HepG2 (cell line): ENCODE data around the gene VPS26B. TPM values are rescaled to one million over a fixed set of nuclear protein-coding genes. Genes with fewer than 3 reads are reported as not detected.
A peak's percentile ranks its signal among the peaks of the same experiment; 100 is the strongest.

Source experiments
- AKNA ChIP-seq: sonication (generic); formaldehyde crosslinking; IDR thresholded peaks from 2 replicates; pipeline ENCODE4 v1.4.0; 2020; ENCODE audit warnings: missing genetic modification reagents, borderline replicate concordance
- BCL3 ChIP-seq: sonication (generic); formaldehyde crosslinking; IDR thresholded peaks from 2 replicates; pipeline ENCODE4 v1.5.1; 2020; ENCODE audit warnings: mild to moderate bottlenecking, missing genetic modification reagents, moderate library complexity
- CBX2 ChIP-seq, 2 experiments: fragments of 200-600 bp in 1 of 2; sonication (generic); formaldehyde crosslinking in 1 of 2; IDR thresholded peaks; 2 replicates each; pipeline versions ENCODE4 v1.7.0 to v1.8.1; 2018 to 2022; ENCODE audit warnings: low read depth in 2 of 2, low read length in 1 of 2, mild to moderate bottlenecking in 1 of 2, missing genetic modification reagents in 1 of 2
- ELF3 ChIP-seq: IDR thresholded peaks from 2 replicates; pipeline ENCODE4 v1.6.1; 2016; ENCODE audit warnings: missing genetic modification reagents, missing compliant biosample characterization
- GPN1 ChIP-seq: sonication (generic); formaldehyde crosslinking; IDR thresholded peaks from 2 replicates; pipeline ENCODE4 v1.5.1; 2020; ENCODE audit warnings: missing genetic modification reagents, borderline replicate concordance
- GTF3A ChIP-seq: sonication (generic); formaldehyde crosslinking; conservative IDR thresholded peaks from 2 replicates; pipeline ENCODE4 v1.4.0; 2020; ENCODE audit warnings: mild to moderate bottlenecking, missing genetic modification reagents
- PCBP1 ChIP-seq: fragments of 200-400 bp; formaldehyde crosslinking; IDR thresholded peaks from 2 replicates; pipeline ENCODE4 v1.6.1; 2017; ENCODE audit warnings: mild to moderate bottlenecking, low read depth, low read length, borderline replicate concordance
- RFX1 ChIP-seq: fragments of 450-650 bp; IDR thresholded peaks from 2 replicates; pipeline ENCODE4 v1.6.1; 2017
- SALL1 ChIP-seq: sonication (generic); formaldehyde crosslinking; IDR thresholded peaks from 2 replicates; pipeline ENCODE4 v1.8.0; 2022; ENCODE audit warnings: mild to moderate bottlenecking, missing genetic modification reagents
- ZNF337 ChIP-seq: sonication (generic); formaldehyde crosslinking; IDR thresholded peaks from 2 replicates; pipeline ENCODE4 v1.5.1; 2020; ENCODE audit warnings: missing genetic modification reagents, low read depth, mild to moderate bottlenecking, borderline replicate concordance
- polyA plus RNA-seq, 8 experiments: library from polyadenylated mRNA; depleted of rRNA in 3 of 8; stranded (reverse) in 7 of 8; unstranded in 1 of 8; fragments of >200 nt; fragmentation: Illumina TruSeq in 4 of 8; extraction: Trizol in 4 of 8; gene quantifications; 2 replicates each; pipeline versions ENCODE4 v1.2.1 to v1.2.3, GENCODE V29; 2011 to 2016; ENCODE audit warnings: low read depth in 4 of 8, missing spikeins in 1 of 8, mixed read lengths in 1 of 8; ENCODE audit not compliant: insufficient read depth in 1 of 8
- total RNA-seq, 5 experiments: library from RNA; depleted of rRNA; stranded (reverse); fragments of >200 nt; fragmentation: Illumina TruSeq; extraction: Trizol; gene quantifications; 2 replicates each; pipeline ENCODE4 v1.2.3, GENCODE V29; 2016; ENCODE audit warnings: low read depth in 1 of 5

VPS26B gene
- total and polyA plus RNA-seq, 2 of the 13 experiments (the other 11 are each of a cell fraction or from before 2014, with no cell fraction given), result 20.2 to 23.2 TPM

DNA sequence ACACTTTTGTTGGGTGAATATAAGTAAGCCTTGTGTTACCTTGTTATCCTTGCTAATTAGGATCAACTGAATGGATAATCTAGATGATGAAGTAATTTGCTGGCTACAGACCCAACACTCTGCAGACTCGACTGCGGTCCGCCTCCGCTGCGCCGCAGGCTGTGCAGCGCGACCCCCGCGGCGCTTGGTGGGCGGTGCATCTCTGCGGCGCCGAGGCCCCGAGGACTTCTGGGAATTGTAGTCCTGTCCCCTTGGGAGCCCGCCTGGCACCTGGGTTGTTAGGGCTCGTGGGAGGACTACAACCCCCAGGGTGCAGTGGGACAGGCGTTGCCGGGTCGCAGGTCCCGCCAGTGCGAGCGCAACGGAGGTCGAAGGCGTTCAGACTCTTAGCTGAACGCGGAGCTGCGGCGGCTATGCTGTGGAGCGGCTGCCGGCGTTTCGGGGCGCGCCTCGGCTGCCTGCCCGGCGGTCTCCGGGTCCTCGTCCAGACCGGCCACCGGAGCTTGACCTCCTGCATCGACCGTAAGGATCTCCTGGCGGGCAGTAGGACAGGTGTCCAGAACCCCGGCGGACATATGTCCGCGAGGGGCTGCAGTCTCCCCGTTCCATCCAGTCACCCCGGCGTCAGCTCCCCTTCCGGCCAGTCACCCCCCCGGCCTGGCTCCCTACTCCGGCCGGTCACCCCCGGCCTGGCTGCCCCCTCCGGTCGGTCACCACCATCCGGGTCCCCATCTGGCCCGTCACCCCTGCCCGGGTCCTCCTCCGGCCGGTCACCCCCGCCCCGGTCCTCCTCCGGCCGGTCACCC, 28.9 kb downstream of the VPS26B start, which contains the start of the genes ACAD8 and THYN1 (continued):
- TF ChIP-seq GTF3A (CRISPR knock-in tag), result no peak
- TF ChIP-seq ZNF337 (CRISPR knock-in tag), result peak; percentile 67; the same call in 1 of the 2 replicates
- TF ChIP-seq BCL3 (CRISPR knock-in tag), result 0 out of 2 replicates have a peak, but pooled peaks have one; percentile 49
- peak; percentile 21; the same call in 1 of the 2 replicates for TF ChIP-seq SALL1 (CRISPR knock-in tag)
- TF ChIP-seq PCBP1, result 0 out of 2 replicates have a peak, but pooled peaks have one; percentile 36
- TF ChIP-seq RFX1, result no peak
- TF ChIP-seq CBX2 (IDR thresholded peaks at IDR 0.05; ENCODE audit: low read depth, low read length), result no peak
- no peak; the same call in 1 of the 2 replicates for TF ChIP-seq CBX2 (CRISPR knock-in tag; IDR thresholded peaks at IDR 0.05; ENCODE audit: low read depth)
- 0 out of 2 replicates have a peak, but pooled peaks have one; percentile 14 for TF ChIP-seq ELF3 (CRISPR knock-in tag)
- TF ChIP-seq GPN1 (CRISPR knock-in tag), result no peak
- no peak for TF ChIP-seq AKNA
